Osteocyte (in vitro differentiated cells): ENCODE results near the gene CCR6. TPM values are rescaled to one million over a fixed set of nuclear protein-coding genes. Genes with fewer than 3 reads are reported as not detected.

Source experiments
- DNase-seq: peaks from one replicate; pipeline ENCODE4 v3.0.0; 2021; ENCODE audit warnings: mixed read lengths; ENCODE audit not compliant: unreplicated experiment; ENCODE audit errors: extremely low spot score
- H3K27ac Mint-ChIP-seq: one replicate; pipeline ENCODE4 v1.8.0; 2021; ENCODE audit warnings: mild to moderate bottlenecking, mixed read lengths; ENCODE audit not compliant: unreplicated experiment
- H3K27me3 Mint-ChIP-seq: one replicate; pipeline ENCODE4 v1.8.0; 2021; ENCODE audit warnings: mixed read lengths; ENCODE audit not compliant: unreplicated experiment
- H3K36me3 Mint-ChIP-seq: one replicate; pipeline ENCODE4 v1.8.0; 2021; ENCODE audit warnings: mixed read lengths; ENCODE audit not compliant: unreplicated experiment
- H3K4me1 Mint-ChIP-seq: one replicate; pipeline ENCODE4 v1.8.0; 2021; ENCODE audit warnings: mixed read lengths; ENCODE audit not compliant: unreplicated experiment
- H3K4me3 Mint-ChIP-seq: one replicate; pipeline ENCODE4 v1.8.0; 2021; ENCODE audit warnings: mild to moderate bottlenecking, moderate library complexity, mixed read lengths; ENCODE audit not compliant: unreplicated experiment
- H3K9me3 Mint-ChIP-seq: one replicate; pipeline ENCODE4 v1.8.0; 2021; ENCODE audit warnings: mixed read lengths; ENCODE audit not compliant: unreplicated experiment
- total RNA-seq: library from RNA; stranded (reverse); gene quantifications from 2 replicates; pipeline ENCODE4 v1.2.1, GENCODE V29; 2021
- TF ChIP-seq, protein P1 (sequence below): fragments of 200-600 bp; sonication (generic); IDR thresholded peaks from 2 replicates; pipeline ENCODE4 v1.5.0; 2021; ENCODE audit warnings: antibody characterized with exemption, mild to moderate bottlenecking, moderate library complexity

The CCR6 gene
- total RNA-seq, 1 donor from 2014 or later, result not detected

- no peak for DNase-seq
- Mint-ChIP-seq H3K4me1 (no peaks in the 10 kb centered on the region), H3K27ac (no peak overlapping the region), H3K9me3 (no peaks in the 10 kb centered on the region), H3K27me3 (peaks cover 3% of the 10 kb centered on the region), H3K4me3 (no peak overlapping the region), H3K36me3 (no peaks in the 10 kb centered on the region)
- TF ChIP-seq, protein P1, sequence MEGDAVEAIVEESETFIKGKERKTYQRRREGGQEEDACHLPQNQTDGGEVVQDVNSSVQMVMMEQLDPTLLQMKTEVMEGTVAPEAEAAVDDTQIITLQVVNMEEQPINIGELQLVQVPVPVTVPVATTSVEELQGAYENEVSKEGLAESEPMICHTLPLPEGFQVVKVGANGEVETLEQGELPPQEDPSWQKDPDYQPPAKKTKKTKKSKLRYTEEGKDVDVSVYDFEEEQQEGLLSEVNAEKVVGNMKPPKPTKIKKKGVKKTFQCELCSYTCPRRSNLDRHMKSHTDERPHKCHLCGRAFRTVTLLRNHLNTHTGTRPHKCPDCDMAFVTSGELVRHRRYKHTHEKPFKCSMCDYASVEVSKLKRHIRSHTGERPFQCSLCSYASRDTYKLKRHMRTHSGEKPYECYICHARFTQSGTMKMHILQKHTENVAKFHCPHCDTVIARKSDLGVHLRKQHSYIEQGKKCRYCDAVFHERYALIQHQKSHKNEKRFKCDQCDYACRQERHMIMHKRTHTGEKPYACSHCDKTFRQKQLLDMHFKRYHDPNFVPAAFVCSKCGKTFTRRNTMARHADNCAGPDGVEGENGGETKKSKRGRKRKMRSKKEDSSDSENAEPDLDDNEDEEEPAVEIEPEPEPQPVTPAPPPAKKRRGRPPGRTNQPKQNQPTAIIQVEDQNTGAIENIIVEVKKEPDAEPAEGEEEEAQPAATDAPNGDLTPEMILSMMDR, result no peak
Observed at GRCh38 chr6:167125410-167125809, 2.5 kb downstream of the CCR6 start.

DNA sequence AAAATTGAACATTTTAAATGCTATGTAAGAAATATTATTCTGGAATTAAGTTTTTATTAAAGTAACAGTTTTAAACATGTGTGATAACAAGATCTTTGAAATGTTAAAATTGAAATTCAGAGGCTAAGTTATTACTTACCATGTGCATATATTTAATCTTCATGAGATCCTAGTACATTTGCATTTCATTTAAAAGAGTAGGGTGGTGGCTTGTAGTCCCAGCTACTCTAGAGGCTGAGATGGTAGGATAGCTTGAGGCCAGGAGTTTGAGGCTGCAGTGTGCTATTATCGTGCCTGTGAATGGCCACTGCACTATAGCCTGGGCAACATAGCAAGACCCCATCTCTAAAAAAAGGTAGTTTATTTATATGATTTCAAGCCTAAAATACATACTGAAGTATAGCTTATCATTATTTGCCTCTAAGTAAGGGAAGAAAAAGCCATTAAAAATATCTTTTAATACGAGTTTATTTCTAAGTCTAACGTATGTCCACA lies 3.0 kb downstream of the CCR6 start:
- TF ChIP-seq, protein P1, result no peak
- no peaks in the 10 kb centered on the region for H3K36me3 Mint-ChIP-seq
- no peak overlapping the region for H3K4me3 Mint-ChIP-seq
- no peaks in the 10 kb centered on the region for H3K4me1 Mint-ChIP-seq
- no peak overlapping the region for H3K27ac Mint-ChIP-seq
- H3K27me3 Mint-ChIP-seq, result peaks cover 3% of the 10 kb centered on the region
- H3K9me3 Mint-ChIP-seq, result no peaks in the 10 kb centered on the region
- no peak for DNase-seq

- Mint-ChIP-seq H3K4me3 (no peak overlapping the region), H3K4me1 (no peaks in the 10 kb centered on the region)
Observed at GRCh38 chr6:167127785-167128531, 5.1 kb downstream of the CCR6 start.

GRCh38 chr6:167129159-167129558 lies 6.3 kb downstream of the CCR6 start:
- Mint-ChIP-seq H3K4me3 (no peak overlapping the region), H3K27me3 (peaks cover 3% of the 10 kb centered on the region), H3K9me3 (no peaks in the 10 kb centered on the region), H3K36me3 (no peaks in the 10 kb centered on the region), H3K27ac (no peak overlapping the region), H3K4me1 (no peaks in the 10 kb centered on the region)
- TF ChIP-seq, protein P1, result no peak
- DNase-seq, result no peak

More at GRCh38 chr6:167127785-167128531, 5.1 kb downstream of the CCR6 start:
- Mint-ChIP-seq H3K27ac (no peak overlapping the region), H3K9me3 (no peaks in the 10 kb centered on the region), H3K36me3 (no peaks in the 10 kb centered on the region), H3K27me3 (peaks cover 3% of the 10 kb centered on the region)
- DNase-seq, result no peak
- TF ChIP-seq, protein P1, result no peak

DNA sequence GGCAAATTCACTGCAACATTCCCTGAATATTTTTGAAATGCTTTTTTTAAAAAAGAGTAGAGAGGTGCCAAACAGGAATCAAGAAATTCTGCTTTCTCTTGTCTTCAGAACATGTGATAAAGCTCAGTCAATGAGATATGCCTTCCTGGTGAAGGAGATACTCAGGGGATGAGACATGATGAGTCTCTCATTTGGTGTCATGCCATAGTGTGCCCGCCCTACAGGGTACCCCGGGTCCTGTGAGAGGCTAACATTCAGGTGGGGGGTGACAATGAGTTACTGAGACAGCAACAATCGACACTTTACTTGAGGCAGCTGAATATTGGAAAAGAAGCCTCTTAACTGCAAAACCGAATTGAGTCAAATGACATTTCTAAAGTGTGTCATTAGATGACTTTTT lies 6.7 kb downstream of the CCR6 start:
- Mint-ChIP-seq H3K9me3 (no peaks in the 10 kb centered on the region), H3K36me3 (no peaks in the 10 kb centered on the region), H3K27me3 (peaks cover 3% of the 10 kb centered on the region), H3K4me3 (no peak overlapping the region), H3K27ac (no peak overlapping the region), H3K4me1 (no peaks in the 10 kb centered on the region)
- no peak for DNase-seq
- TF ChIP-seq, protein P1, result no peak
